GM23338 (cell line): ENCODE measurements around the gene AK9. TPM values are rescaled to one million over a fixed set of nuclear protein-coding genes. Genes with fewer than 3 reads are reported as not detected.

Experiments used
- ATAC-seq: fragments of 200-7000 bp; cut with Tn5 transposase; 3 replicates; pipeline ENCODE4 v1.9.1; 2020
- DNase-seq: peaks from one replicate; pipeline ENCODE4 v3.0.0-alpha.2; 2015; ENCODE audit warnings: low spot score
- H2AFZ ChIP-seq: fragments of 200-600 bp; sonication (generic); 2 replicates; pipeline ENCODE4 v1.8.0; 2016; ENCODE audit warnings: antibody characterized with exemption, mild to moderate bottlenecking, moderate library complexity
- H3F3A ChIP-seq: fragments of 200-600 bp; sonication (generic); replicated peaks from 2 replicates; pipeline ENCODE4 v1.8.0; 2017; ENCODE audit warnings: antibody characterized with exemption, mixed run types, low read depth
- H3K27ac ChIP-seq: fragments of 200-600 bp; sonication (generic); 2 replicates; pipeline ENCODE4 v1.6.1; 2016; ENCODE audit warnings: low read depth
- H3K27me3 ChIP-seq: fragments of 200-600 bp; sonication (generic); 2 replicates; pipeline ENCODE4 v1.8.0; 2016; ENCODE audit warnings: mild to moderate bottlenecking, mixed run types, moderate library complexity; ENCODE audit not compliant: insufficient read depth
- H3K36me3 ChIP-seq: fragments of 200-600 bp; sonication (generic); 2 replicates; pipeline ENCODE4 v1.8.0; 2016; ENCODE audit warnings: mild to moderate bottlenecking; ENCODE audit not compliant: insufficient read depth
- H3K4me1 ChIP-seq: fragments of 200-600 bp; sonication (generic); 2 replicates; pipeline ENCODE4 v1.8.0; 2016; ENCODE audit warnings: mild to moderate bottlenecking, moderate library complexity; ENCODE audit not compliant: insufficient read depth
- H3K4me2 ChIP-seq: fragments of 200-600 bp; sonication (generic); 2 replicates; pipeline ENCODE4 v1.7.1; 2017; ENCODE audit warnings: mixed run types
- H3K4me3 ChIP-seq: fragments of 200-600 bp; sonication (generic); 2 replicates; pipeline ENCODE4 v1.6.1; 2016; ENCODE audit warnings: mixed run types
- H3K79me2 ChIP-seq: fragments of 200-600 bp; sonication (generic); replicated peaks from 2 replicates; pipeline ENCODE4 v1.8.0; 2017; ENCODE audit warnings: mild to moderate bottlenecking; ENCODE audit not compliant: insufficient read depth
- H3K9me2 ChIP-seq: fragments of 200-600 bp; sonication (generic); 2 replicates; pipeline ENCODE4 v1.8.0; 2017; ENCODE audit not compliant: insufficient read depth
- H4K20me1 ChIP-seq: fragments of 200-600 bp; sonication (generic); replicated peaks from 2 replicates; pipeline ENCODE4 v1.8.0; 2017; ENCODE audit warnings: mild to moderate bottlenecking; ENCODE audit not compliant: insufficient read depth
- H3K27ac Mint-ChIP-seq: 2 replicates; pipeline ENCODE4 v1.8.0; 2020; ENCODE audit warnings: inconsistent platforms, mild to moderate bottlenecking, moderate library complexity, mixed read lengths
- H3K27me3 Mint-ChIP-seq: 3 replicates; pipeline ENCODE4 v1.8.0; 2022; ENCODE audit warnings: low read depth, mild to moderate bottlenecking, moderate library complexity, mixed read lengths, inconsistent platforms; ENCODE audit not compliant: insufficient read depth, poor library complexity
- H3K36me3 Mint-ChIP-seq: 3 replicates; pipeline ENCODE4 v1.8.0; 2021; ENCODE audit warnings: low read depth, mild to moderate bottlenecking, inconsistent platforms, moderate library complexity, mixed read lengths
- H3K4me1 Mint-ChIP-seq: 3 replicates; pipeline ENCODE4 v1.8.0; 2020; ENCODE audit warnings: mild to moderate bottlenecking, inconsistent platforms, mixed read lengths
- H3K4me3 Mint-ChIP-seq: 3 replicates; pipeline ENCODE4 v1.8.0; 2021; ENCODE audit warnings: moderate library complexity, mild to moderate bottlenecking, inconsistent platforms, mixed read lengths
- H3K9me3 Mint-ChIP-seq: 3 replicates; pipeline ENCODE4 v1.8.0; 2020; ENCODE audit warnings: moderate library complexity, mild to moderate bottlenecking, inconsistent platforms, mixed read lengths
- CREB1 ChIP-seq: fragments of 250-450 bp; sonication (Bioruptor Pico); IDR thresholded peaks from 2 replicates; pipeline ENCODE4 v1.5.0; 2020; ENCODE audit warnings: low read depth, mild to moderate bottlenecking, moderate library complexity
- CTCF ChIP-seq, 2 experiments: fragments of 200-600 bp in 1 of 2; sonication (generic) in 1 of 2; conservative IDR thresholded peaks; 2 replicates each; pipeline versions ENCODE4 v1.5.1 to v1.6.1; 2016 to 2017; ENCODE audit warnings: antibody characterized with exemption in 2 of 2, low read depth in 2 of 2, mild to moderate bottlenecking in 2 of 2, moderate library complexity in 1 of 2
- EZH2 ChIP-seq: fragments of 200-600 bp; sonication (generic); IDR thresholded peaks from one replicate; pipeline ENCODE4 v1.8.0; 2017; ENCODE audit warnings: antibody characterized with exemption, mild to moderate bottlenecking, low read depth; ENCODE audit not compliant: unreplicated experiment
- EZH2phosphoT487 ChIP-seq: fragments of 200-600 bp; sonication (generic); IDR thresholded peaks from one replicate; pipeline ENCODE4 v1.8.1; 2018; ENCODE audit warnings: antibody characterized with exemption; ENCODE audit not compliant: unreplicated experiment
- JUNB ChIP-seq: IDR thresholded peaks from one replicate; pipeline ENCODE4 v1.6.1; 2016; ENCODE audit warnings: antibody characterized with exemption; ENCODE audit not compliant: unreplicated experiment
- NANOG ChIP-seq: IDR thresholded peaks from 2 replicates; pipeline ENCODE4 v1.6.1; 2016; ENCODE audit warnings: antibody characterized with exemption, borderline replicate concordance
- POLR2AphosphoS5 ChIP-seq: IDR thresholded peaks from 2 replicates; pipeline ENCODE4 v1.6.1; 2016; ENCODE audit warnings: antibody characterized with exemption, low read depth
- REST ChIP-seq: IDR thresholded peaks from one replicate; pipeline ENCODE4 v1.6.1; 2018; ENCODE audit warnings: antibody characterized with exemption; ENCODE audit not compliant: unreplicated experiment
- STAT1 ChIP-seq: IDR thresholded peaks from one replicate; pipeline ENCODE4 v1.6.1; 2016; ENCODE audit warnings: antibody characterized with exemption; ENCODE audit not compliant: unreplicated experiment
- ZNF114 ChIP-seq: fragments of 250-450 bp; sonication (Bioruptor Pico); IDR thresholded peaks from 2 replicates; pipeline ENCODE4 v1.5.0; 2020; ENCODE audit warnings: mild to moderate bottlenecking, moderate library complexity
- ZNF331 ChIP-seq: fragments of 250-450 bp; sonication (Bioruptor Pico); IDR thresholded peaks from 2 replicates; pipeline ENCODE4 v1.5.0; 2020; ENCODE audit warnings: low read depth, mild to moderate bottlenecking, moderate library complexity
- ZNF462 ChIP-seq: fragments of 250-450 bp; sonication (Bioruptor Pico); IDR thresholded peaks from 2 replicates; pipeline ENCODE4 v1.5.0; 2020; ENCODE audit warnings: mild to moderate bottlenecking, moderate library complexity
- polyA plus RNA-seq: library from polyadenylated mRNA; unstranded; fragments of >200 nt; fragmentation: Nextera tagmentation; extraction: Ambion mirVana; gene quantifications from 2 replicates; pipeline ENCODE4 v1.2.1, GENCODE V29; 2016
- total RNA-seq: library from RNA; depleted of rRNA; stranded (reverse); fragments of >200 nt; shearing (Covaris generic); gene quantifications from 2 replicates; pipeline ENCODE4 v1.2.3, GENCODE V29; 2014
- TF ChIP-seq, protein P1 (sequence below): IDR thresholded peaks from 2 replicates; pipeline ENCODE4 v1.6.1; 2016; ENCODE audit warnings: antibody characterized with exemption

AK9 gene
- total and polyA plus RNA-seq, 2 experiments from 2014 or later: 2.0 to 6.4 TPM

DNA sequence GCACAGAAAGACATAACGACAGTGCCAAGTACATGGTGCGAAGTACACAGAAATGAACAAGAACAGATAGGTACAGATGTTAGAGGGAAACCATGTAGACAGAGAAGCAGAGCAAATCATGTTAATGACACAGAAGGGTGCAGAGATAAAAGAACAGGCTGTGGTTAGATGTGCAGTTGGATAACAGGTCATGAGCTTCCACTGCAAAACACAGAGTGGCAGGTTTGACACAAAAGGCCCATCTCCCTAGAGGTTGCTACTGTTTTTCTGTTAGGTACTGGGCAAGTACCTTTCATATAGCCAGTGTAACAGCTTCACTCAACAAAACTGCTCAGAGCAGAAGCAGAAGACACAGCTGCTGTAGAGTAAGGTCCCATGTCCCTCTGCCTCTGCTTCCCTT lies 84.6 kb downstream of the AK9 start:
- H3K4me1 ChIP-seq: no peaks in the 10 kb centered on the region
- DNase-seq: no peak
- H3K27ac Mint-ChIP-seq: no peak overlapping the region

More for the DNA sequence above, 84.6 kb downstream of the AK9 start:
- Histone ChIP-seq H4K20me1 (no peaks in the 10 kb centered on the region), H3K27ac (no peak overlapping the region), H3K36me3 (no peaks in the 10 kb centered on the region; the same call in 1 of the 2 replicates), H3K9me2 (no peaks in the 10 kb centered on the region), H3K79me2 (no peaks in the 10 kb centered on the region), H3K4me3 (no peak overlapping the region), H3K27me3 (no peaks in the 10 kb centered on the region), H3K4me2 (no peak overlapping the region), H2AFZ (no peak overlapping the region), H3F3A (no peaks in the 10 kb centered on the region)
- H3K36me3 Mint-ChIP-seq: peaks cover 11% of the 10 kb centered on the region; the same call in 2 of the 3 replicates
- TF ChIP-seq EZH2 (no peak), CREB1 (CRISPR knock-in tag) (no peak), NANOG (no peak), REST (no peak), JUNB (no peak), ZNF114 (no peak), POLR2AphosphoS5 (no peak), CTCF (conservative IDR thresholded peaks at IDR 0.05; ENCODE audit: low read depth in 2 of 2) (no peak), ZNF462 (CRISPR knock-in tag) (no peak), EZH2phosphoT487 (no peak), ZNF331 (CRISPR knock-in tag) (no peak), STAT1 (no peak)
- TF ChIP-seq, protein P1, sequence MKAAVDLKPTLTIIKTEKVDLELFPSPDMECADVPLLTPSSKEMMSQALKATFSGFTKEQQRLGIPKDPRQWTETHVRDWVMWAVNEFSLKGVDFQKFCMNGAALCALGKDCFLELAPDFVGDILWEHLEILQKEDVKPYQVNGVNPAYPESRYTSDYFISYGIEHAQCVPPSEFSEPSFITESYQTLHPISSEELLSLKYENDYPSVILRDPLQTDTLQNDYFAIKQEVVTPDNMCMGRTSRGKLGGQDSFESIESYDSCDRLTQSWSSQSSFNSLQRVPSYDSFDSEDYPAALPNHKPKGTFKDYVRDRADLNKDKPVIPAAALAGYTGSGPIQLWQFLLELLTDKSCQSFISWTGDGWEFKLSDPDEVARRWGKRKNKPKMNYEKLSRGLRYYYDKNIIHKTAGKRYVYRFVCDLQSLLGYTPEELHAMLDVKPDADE: no peak
- no peak overlapping the region for H3K4me3 Mint-ChIP-seq
- H3K27me3 Mint-ChIP-seq: peaks cover 5% of the 10 kb centered on the region
- H3K9me3 Mint-ChIP-seq: peaks cover 26% of the 10 kb centered on the region
- H3K4me1 Mint-ChIP-seq: no peaks in the 10 kb centered on the region
- ATAC-seq: no peak
